Pons (tissue), 1 donor: ENCODE data around the gene POLRMT.
"Not testable (repeated sequence)": the region's sequence is repeated elsewhere in the genome, so short reads cannot be mapped to it uniquely, and the experiment has no call there.

Source experiments
- DNase-seq: peaks from one replicate; pipeline ENCODE4 v3.0.0-alpha.2; 2016; ENCODE audit warnings: low spot score

The POLRMT gene

DNA sequence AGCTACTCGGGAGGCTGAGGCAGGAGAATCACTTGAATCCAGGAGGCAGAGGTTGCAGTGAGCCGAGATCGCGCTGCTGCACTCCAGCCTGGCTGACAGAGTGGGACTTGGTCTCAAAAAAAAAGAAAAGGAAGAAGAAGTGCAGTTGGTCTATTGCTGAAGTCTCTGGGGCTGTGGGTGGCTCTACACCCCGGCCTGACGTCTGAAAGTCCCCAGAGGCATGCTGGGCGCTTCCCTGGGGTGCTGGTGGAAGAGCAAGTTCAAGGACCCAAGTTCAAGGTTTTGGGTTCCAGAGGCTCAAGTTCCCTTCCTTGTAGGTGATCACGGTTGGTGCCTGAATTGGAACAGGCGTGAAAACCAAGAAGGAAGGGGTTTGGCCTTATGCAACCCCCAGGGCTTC, 39.8 kb downstream of the POLRMT start:
- no peak for DNase-seq

DNA sequence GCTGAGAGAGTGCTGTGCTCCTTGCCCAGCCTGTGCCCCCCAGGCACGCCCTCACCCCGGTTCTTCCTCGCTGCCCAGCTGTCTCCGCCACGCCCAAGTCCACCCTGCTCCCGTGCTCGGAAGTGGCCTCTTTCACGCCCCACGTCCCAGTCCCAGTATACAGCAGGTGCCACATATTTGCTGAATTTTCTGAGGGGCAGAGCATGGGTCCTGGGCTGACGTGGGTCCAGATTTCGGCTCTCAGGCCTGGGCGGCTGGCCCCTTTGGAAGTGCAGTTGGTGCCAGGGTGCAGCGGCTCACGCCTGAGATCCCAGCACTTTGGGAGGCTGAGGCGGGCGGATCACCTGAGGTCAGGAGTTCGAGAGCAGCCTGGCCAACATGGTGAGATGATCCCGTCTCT, 40.3 kb downstream of the POLRMT start:
- no peak for DNase-seq

DNA sequence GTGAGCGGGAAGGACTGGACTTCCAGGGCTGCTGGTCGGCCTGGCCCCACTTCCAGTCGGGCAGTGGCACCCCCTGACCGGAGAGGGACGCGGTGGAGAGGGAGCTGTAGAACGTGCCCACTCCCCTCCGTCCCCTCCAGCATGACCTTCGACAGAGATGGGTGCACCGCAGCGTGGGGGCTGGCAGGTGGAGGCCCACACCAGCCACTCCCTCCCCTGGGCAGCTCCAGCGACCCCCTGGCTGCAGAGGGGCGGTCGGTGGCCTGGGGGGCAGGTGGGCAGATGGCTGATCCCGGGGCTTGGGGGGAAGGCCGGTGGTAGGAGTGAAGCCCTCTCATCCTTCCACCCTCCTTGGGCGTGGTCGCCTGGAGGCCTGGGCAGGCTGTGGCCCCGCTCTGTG, 41.2 kb downstream of the POLRMT start:
- DNase-seq, result no peak

DNA sequence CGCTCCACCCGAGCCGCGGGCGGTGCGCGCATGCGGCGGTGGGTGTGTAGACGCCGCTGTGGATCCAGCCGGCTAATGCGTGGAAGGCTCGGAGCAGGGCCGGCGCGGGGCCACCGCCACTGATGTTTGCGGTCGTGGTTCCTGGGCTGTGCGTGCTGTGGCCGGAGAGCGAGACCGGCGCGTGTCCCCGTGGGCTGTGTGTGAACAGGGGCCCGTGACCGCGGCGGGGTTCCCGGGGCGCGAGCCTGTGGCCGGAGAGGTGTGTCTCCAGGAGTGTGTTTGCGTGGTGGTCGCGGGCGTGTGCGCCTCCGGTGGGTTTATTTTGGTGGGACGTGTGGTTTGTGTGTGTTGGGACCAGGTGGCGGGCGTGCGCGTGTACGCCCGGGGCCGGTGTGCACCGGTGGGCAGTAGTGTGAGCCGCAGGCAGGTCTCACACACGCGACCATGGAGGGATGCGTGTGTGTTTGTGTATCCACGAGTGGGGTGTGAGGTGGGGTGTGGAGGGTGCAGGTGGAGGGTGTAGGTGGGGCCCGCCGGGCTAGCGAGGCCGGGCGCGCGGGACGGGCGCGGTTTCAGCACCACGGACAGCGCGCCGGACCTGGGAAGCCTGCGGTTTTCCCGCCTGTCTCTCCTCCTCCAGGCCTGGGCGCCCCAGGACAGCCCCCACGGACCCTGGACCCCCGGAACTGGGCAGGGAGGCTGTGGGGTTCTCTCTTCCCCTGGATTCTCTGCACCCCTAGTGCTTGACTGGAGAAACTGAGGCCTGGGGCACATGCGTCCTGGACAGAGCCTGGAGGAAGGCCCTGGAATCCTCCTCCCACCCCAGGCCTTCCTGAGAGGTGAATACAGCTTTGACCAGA, 42.0 kb downstream of the POLRMT start:
- no peak for DNase-seq

DNA sequence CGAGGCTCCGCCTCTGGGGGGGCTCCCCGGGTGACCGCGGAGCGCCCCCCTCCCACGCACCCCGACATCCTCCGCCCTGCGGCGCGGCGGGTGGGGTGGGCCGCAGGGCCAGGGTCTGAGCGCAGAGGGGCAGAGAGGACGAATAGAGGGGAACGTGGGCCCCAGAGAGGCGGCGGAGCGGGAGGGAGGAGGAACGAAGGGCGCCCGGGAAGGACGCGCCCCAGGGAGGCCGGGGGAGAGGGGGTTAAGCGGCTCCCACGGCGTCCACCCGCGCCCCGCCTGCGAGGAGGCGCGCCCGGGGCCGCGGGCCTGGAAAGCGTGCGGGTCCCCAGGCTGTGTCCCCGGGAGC, 42.6 kb downstream of the POLRMT start:
- DNase-seq, result no peak

DNA sequence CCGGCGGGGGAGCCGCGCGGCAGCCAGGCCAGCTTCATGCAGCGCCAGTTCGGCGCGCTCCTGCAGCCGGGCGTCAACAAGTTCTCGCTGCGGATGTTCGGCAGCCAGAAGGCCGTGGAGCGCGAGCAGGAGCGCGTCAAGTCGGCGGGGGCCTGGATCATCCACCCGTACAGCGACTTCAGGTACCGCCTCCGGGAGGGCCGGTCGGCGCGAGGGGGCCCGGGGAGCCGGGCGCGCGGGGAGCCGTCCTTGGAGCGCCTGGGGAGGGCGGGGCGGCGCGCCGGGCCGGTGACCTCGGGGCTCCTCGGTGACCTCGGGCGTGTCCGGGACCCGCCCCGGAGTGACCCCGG, 43.0 kb downstream of the POLRMT start:
- DNase-seq, result no peak

DNA sequence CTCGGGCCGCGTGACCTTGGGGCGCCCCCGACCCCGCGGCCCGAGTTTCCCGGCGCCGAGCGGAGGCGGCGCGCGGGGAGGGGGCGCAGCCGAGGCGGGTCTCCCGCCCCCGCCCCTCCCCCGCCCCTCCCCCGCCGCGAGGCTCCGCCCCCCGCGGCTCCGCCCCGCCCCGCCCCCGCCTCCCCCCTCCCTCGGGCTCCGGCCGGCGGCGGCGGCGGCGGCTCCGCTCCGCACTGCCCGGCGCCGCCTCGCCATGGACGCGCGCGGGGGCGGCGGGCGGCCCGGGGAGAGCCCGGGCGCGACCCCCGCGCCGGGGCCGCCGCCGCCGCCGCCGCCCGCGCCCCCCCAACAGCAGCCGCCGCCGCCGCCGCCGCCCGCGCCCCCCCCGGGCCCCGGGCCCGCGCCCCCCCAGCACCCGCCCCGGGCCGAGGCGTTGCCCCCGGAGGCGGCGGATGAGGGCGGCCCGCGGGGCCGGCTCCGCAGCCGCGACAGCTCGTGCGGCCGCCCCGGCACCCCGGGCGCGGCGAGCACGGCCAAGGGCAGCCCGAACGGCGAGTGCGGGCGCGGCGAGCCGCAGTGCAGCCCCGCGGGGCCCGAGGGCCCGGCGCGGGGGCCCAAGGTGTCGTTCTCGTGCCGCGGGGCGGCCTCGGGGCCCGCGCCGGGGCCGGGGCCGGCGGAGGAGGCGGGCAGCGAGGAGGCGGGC, 43.5 kb downstream of the POLRMT start, which contains the start of gene HCN2:
TSS of gene HCN2 (plus strand) at position 189 of the 703 bp plus-strand sequence. CDS start at position 254, 65 bp downstream.
- DNase-seq, result no peak

DNA sequence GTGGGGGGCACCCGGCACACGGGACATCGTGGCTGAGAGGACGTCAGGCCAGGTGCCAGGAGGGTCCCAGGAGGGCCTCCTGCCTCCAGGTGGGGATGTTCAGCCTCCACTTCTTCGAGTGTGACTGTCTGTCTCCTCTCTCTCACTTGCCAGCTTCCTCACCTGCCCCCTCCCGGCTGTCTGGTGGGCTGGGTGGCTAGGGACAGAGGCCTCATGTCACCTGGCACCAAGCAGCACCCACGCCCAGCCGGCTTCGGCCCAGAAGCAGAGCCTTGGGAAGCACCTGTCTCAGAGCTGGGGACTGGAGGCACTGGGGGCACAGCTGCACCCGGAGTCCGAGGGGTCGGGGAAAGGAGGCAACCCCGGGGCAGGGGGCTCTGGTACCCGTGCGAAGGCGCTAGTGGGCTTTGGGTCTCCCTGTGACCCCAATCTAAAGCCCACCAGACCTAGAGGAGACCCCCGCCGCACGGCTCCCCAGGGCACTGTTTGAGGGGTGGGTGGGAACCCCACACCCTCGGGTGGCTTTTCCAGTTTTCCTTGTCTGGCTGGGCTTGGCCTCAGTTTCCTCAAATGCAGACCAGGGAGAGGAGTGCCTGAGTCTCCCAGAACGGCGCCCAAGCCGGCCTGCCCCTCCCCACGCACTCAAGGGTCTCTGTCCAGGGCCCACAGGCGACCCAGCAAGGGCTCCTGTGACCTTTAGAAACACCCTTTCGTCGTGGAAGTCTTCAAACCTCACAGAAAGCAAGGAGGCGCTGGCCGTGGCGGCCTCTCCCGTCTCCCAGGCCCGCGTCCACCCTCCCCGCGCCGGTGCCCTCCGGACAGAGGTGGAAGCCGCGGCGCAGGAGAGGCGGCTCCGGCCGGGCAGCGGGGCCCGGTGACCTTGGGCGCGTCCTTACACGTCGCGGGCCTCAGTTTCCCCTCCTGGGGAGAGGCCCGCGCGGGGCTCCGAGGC, 44.3 kb downstream of the POLRMT start:
- DNase-seq, result no peak

DNA sequence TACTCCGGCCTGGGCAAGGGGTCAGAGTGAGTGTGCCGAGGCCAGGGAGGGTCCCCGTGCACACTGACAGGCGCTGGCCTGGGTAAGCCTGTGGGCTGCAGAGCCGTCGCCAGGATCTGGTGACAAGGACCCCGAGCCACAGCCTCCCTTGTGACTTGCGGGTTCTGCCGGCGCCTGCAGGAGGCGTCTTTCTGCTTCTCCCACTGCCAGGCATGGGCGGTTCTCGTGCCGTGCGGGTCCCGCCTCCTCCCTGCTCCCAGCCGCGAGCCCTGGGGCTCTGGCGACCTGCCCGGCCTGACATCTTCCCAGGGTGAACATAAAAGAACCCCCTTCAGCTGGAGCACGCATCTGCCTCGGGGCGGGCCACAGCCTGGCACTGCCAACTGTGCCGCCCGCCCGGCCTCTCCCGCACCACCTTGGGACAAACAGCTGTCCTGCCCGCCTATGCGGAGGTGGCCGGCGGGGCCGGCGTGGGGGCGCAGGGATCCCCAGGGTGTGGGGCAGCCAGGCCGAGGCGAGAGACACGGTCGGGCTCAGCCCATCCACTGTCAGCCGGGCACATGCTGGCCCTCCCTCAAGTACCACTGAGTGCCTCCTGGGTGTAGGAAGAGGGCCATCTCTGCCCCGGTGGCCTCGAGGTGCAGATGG, 45.1 kb downstream of the POLRMT start:
- peak; percentile 93 for DNase-seq

DNA sequence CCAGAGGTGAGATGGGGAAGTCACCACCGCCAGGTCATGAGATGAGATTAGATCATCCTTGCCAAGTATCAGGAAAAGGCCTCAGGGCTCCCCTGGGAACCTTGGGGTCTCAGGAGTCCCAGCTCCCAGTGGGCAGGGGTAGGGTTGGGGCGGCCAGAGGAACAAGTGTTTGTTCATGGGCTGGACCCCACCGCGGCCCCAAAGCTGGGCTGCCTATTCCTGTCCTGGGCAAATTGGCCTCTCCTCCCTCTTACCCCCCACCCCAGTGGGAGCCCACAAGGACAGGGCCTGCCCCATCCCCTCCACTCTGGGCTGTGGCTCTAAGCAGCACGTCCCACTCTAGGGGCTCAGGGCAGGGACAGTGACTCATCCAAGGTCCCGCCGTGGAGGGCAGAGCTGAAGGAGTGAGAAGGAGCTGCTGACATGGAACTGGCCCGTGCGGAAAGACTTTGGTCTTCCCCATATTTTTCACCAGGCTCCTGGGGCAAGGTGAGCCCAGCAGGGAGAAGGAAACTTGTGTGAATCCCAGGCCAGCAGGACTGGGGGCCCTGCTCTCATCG, 47.7 kb downstream of the POLRMT start:
- no peak for DNase-seq

DNA sequence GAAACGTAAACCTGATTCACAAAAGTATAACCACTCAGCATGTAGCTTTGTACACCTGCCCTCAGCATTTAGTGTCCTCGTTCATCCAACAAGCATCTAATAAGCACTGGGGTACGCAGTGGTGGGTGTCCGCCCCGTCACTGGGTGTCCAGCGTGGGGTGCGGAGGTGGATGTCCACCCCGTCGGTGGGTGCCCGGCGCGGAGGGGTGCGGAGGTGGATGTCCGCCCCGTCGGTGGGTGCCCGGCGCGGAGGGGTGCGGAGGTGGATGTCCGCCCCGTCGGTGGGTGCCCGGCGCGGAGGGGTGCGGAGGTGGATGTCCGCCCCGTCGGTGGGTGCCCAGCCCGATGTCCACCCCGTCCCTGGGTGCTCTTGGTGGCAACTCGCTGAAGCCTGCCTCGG, 48.2 kb downstream of the POLRMT start:
- not testable (repeated sequence) for DNase-seq

DNA sequence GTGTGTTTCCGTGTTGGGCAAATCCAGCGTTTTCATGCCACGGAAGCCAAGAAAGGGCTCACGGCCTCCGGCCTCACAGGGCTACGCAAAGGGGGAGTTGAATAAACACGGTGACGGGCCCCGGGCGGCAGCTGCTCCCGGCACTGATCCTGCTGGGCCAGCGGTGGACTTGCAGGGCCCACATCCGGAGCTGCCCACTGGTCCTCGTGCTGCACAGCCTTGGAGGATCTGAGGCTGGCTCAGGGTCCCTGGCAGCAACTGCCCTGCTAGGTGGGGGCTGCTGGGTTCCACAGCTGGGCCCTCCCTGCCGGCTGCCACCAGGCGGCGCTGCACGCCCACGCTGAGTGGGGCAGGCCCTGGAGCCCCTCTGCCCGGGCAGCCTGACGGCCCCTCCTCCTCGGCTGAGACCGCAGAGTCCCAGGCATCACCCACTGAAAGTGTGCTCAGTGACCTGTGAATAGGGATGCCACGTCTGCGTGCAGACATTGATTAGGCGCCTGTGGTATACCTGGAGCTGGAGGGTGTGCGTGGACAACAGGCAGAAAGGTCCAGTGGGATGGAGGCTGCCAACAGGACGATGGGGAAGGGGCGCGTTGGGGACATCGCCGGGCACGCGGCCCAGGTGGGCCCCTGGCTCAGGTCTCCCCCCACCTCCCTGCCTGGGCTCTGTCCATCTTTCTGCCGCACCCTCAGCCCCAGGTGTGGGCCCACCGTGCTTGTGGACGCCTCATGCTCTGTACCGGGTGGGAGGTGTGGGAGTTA, 48.9 kb downstream of the POLRMT start:
- no peak for DNase-seq

DNA sequence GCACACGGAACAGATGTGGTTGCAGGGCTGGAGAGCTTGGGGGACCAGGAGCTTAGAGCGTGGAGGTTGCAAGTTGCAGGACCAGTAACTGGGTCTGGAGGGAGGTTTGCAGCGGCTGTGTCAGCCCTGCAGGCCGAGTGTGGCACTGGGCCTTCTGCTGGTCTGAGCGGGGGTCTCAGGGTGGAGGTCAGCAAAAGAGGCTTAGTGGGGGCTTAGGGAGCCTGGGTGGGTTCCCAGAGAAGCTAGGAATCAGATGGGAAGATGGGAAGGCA, 49.4 kb downstream of the POLRMT start:
- DNase-seq, result no peak

DNA sequence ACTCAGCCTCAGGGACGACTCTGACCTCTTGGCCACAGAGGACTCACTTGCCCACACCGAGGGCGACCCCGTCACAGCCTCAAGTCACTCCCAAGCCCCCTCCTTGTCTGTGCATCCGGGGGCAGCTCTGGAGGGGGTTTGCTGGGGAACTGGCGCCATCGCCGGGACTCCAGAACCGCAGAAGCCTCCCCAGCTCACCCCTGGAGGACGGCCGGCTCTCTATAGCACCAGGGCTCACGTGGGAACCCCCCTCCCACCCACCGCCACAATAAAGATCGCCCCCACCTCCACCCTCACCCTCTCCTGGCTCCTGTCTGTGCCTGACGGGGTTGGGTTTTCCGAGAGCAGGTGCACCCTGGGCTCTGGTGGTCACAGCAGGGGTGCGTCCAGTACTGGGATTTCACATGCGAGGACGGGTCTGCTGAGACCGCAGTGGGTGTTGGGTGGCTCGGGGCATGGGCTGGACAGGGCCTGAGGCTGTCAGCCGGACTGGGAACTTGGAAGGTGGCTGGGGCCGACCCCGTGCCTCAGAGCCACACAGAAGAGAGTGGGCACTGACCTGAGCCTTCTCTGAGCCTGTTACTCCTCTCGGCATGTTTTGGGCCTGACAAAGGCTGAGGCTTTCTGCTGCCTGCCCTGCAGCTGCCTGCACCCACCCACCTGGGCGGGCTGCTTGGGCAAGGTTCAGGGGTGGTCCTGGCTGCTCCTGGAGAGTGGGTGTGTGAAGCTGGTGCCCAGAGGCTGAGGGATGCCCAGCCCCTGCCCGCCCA, 50.0 kb downstream of the POLRMT start:
- DNase-seq, result no peak

DNA sequence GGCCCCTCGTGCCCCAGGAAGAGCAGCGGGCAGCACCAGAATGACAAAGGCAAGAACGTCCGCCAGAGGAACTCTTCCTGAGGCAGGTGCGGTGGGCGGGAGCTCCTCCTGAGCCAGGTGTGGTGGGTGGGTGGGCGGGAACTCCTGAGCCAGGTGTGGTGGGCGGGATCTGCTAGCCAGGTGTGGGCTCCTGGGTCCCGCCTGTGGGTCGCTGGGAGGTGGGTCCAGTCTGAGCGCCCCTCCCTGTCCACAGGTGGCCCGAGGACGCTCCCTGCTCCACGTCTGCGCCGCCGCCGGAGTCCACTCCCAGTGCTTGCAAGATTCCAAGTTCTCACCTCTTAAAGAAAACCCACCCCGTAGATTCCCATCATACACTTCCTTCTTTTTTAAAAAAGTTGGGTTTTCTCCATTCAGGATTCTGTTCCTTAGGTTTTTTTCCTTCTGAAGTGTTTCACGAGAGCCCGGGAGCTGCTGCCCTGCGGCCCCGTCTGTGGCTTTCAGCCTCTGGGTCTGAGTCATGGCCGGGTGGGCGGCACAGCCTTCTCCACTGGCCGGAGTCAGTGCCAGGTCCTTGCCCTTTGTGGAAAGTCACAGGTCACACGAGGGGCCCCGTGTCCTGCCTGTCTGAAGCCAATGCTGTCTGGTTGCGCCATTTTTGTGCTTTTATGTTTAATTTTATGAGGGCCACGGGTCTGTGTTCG, 50.7 kb downstream of the POLRMT start:
- DNase-seq, result no peak

DNA sequence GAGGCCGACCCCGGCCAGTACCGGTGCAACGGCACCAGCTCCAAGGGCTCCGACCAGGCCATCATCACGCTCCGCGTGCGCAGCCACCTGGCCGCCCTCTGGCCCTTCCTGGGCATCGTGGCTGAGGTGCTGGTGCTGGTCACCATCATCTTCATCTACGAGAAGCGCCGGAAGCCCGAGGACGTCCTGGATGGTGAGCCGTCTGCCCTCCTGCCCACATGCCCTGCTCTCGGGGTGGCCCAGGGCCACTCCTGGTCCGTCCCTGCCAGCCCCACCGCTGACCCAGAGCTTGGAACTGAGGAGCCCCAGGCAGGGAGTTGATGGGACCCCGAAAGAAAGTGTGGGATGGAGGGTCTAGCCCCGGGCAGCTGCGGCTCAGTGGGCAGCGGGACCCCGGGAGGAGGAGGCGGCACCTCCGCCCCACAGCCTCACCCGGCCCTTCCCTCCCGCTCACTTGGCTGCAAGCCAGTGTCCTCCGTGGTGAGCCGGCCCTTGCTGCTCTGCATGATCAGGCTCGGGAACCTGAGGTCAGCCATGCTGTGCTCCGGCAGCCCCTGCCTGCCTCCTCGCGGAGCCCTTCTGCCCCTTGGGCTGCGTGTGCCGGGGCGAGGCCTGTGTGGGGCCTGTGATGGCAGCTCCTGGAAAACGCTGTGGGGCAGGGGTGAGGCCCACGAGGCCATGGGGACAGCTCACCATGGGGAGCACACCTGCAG, 51.8 kb downstream of the POLRMT start:
- no peak for DNase-seq

DNA sequence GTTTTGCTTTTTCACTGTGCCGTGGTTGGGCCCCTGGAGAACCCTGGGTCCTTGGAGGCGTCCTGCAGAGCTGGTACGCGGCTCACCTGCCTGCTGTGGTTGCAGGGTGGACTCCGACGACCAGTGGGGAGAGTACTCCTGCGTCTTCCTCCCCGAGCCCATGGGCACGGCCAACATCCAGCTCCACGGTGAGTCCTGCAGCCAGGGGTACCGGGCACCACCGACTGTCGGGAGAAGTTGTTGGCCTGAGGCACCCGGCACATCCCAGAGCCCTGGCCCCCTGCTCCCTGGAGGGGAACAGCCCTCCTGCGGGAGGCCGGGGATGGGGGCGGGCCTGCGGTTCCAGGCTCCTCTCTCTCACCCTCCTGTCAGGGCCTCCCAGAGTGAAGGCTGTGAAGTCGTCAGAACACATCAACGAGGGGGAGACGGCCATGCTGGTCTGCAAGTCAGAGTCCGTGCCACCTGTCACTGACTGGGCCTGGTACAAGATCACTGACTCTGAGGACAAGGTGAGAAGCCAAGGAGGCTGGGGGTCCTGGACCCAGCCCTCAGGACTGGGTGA, 53.0 kb downstream of the POLRMT start:
- no peak for DNase-seq

DNA sequence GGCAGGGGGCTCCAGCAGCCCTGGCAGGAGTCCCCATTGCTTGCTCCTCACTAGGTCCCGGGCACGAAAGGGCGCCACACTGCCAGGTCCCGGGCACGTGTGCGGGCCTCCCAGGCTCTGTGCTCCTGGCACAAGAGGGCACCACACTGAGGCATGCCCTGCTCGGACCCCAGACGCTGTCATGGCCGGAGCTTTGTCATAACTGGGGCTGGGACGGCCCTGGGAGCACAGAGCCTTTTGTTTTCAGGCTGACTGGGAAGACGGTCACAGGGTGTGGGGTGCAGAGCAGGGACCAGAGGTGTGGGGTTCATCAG, 53.5 kb downstream of the POLRMT start:
- DNase-seq, result no peak
